HG03064 (cell line): ENCODE results near the gene HTRA1.

Source experiments
- ATAC-seq: cut with Tn5 transposase; IDR thresholded peaks from one replicate; pipeline ENCODE4 v1.9.1; 2021; ENCODE audit warnings: low read depth; ENCODE audit not compliant: unreplicated experiment

The HTRA1 gene

GRCh38 chr10:122454071-122454470 is 7.3 kb upstream of the HTRA1 start:
- ATAC-seq = no peak

- no peak for ATAC-seq
These were observed 6.7 kb upstream of the HTRA1 start, which contains the start of gene ARMS2 for GRCh38 chr10:122454603-122455080. ARMS2 (plus strand) TSS chr10:122454653; CDS start chr10:122454728, 75 bp downstream.

GRCh38 chr10:122455376-122456079 is 5.8 kb upstream of the HTRA1 start:
- ATAC-seq = no peak

GRCh38 chr10:122457934-122458333 is 3.4 kb upstream of the HTRA1 start:
- ATAC-seq = no peak

- no peak for ATAC-seq
These were observed 2.7 kb upstream of the HTRA1 start for GRCh38 chr10:122458693-122459092.

- no peak for ATAC-seq
These were observed 1.6 kb upstream of the HTRA1 start for GRCh38 chr10:122459561-122460273.

GRCh38 chr10:122460891-122461293 is 461 bp upstream of the HTRA1 start:
- ATAC-seq = no peak

- ATAC-seq = no peak
These were observed 578 bp downstream of the HTRA1 start for GRCh38 chr10:122461729-122462532.

- no peak for ATAC-seq
These were observed 1.4 kb downstream of the HTRA1 start for GRCh38 chr10:122462533-122463465.

- ATAC-seq = no peak
These were observed 2.3 kb downstream of the HTRA1 start for GRCh38 chr10:122463466-122464249.

GRCh38 chr10:122464250-122464510 is 2.8 kb downstream of the HTRA1 start:
- no peak for ATAC-seq

GRCh38 chr10:122464586-122464985 is 3.2 kb downstream of the HTRA1 start:
- ATAC-seq = no peak

GRCh38 chr10:122465401-122466040 is 4.2 kb downstream of the HTRA1 start:
- ATAC-seq = no peak

GRCh38 chr10:122466951-122467381 is 5.6 kb downstream of the HTRA1 start:
- no peak for ATAC-seq

GRCh38 chr10:122467701-122468100 is 6.3 kb downstream of the HTRA1 start:
- no peak for ATAC-seq

- no peak for ATAC-seq
These were observed 7.1 kb downstream of the HTRA1 start for GRCh38 chr10:122468307-122468925.

- no peak for ATAC-seq
These were observed 7.8 kb downstream of the HTRA1 start for GRCh38 chr10:122468926-122469781.

GRCh38 chr10:122469848-122470247 is 8.5 kb downstream of the HTRA1 start:
- no peak for ATAC-seq
